ENCODE data around the gene GSC2. TPM values are rescaled to one million over a fixed set of nuclear protein-coding genes. Genes with fewer than 3 reads are reported as not detected.

The GSC2 gene
- total RNA-seq, 3 donors from 2014 or later: not detected

- no peaks in the 10 kb centered on the region for H3K27me3 ChIP-seq
- H3K9me3 ChIP-seq: no peaks in the 10 kb centered on the region
- no peak for TF ChIP-seq POLR2AphosphoS5 (IDR thresholded peaks at IDR 0.05)
- intact Hi-C loops (cut with DNase I; ENCODE audit: low total_unique reads): no loop called here
- H3K36me3 ChIP-seq: no peaks in the 10 kb centered on the region
- no peak overlapping the region for H3K27ac ChIP-seq
- H3K4me1 ChIP-seq: no peaks in the 10 kb centered on the region
- no peak overlapping the region for H3K4me3 ChIP-seq
- DNase-seq (ENCODE audit: low spot score in 2 of 2): no peak
Observed at GRCh38 chr22:19127329-19128008, 22.6 kb downstream of the GSC2 start.

- no peak for TF ChIP-seq POLR2A (IDR thresholded peaks at IDR 0.05)
- no peak for TF ChIP-seq CTCF (IDR thresholded peaks at IDR 0.05)
- no peak for TF ChIP-seq POLR2AphosphoS5 (IDR thresholded peaks at IDR 0.05)
- Histone ChIP-seq H3K4me1 (no peaks in the 10 kb centered on the region), H3K27me3 (no peaks in the 10 kb centered on the region), H3K4me3 (no peak overlapping the region), H3K27ac (no peak overlapping the region), H3K9me3 (no peaks in the 10 kb centered on the region), H3K36me3 (no peaks in the 10 kb centered on the region)
- DNase-seq (ENCODE audit: low spot score in 2 of 2): no peak
- intact Hi-C loops (cut with DNase I; ENCODE audit: low total_unique reads): no loop called here
Observed at GRCh38 chr22:19126309-19127273, 23.5 kb downstream of the GSC2 start.

GRCh38 chr22:19125474-19126308 lies 24.4 kb downstream of the GSC2 start:
- H3K27ac ChIP-seq: no peak overlapping the region
- DNase-seq (ENCODE audit: low spot score in 2 of 2): no peak
- H3K4me1 ChIP-seq: peaks cover 0 to 3% of the 10 kb centered on the region in 2 donors
- H3K36me3 ChIP-seq: no peaks in the 10 kb centered on the region
- H3K4me3 ChIP-seq: no peak overlapping the region
- no peaks in the 10 kb centered on the region for H3K9me3 ChIP-seq
- TF ChIP-seq POLR2AphosphoS5 (IDR thresholded peaks at IDR 0.05) (no peak), POLR2A (IDR thresholded peaks at IDR 0.05) (no peak), CTCF (IDR thresholded peaks at IDR 0.05) (no peak)
- intact Hi-C loops (cut with DNase I; ENCODE audit: low total_unique reads): no loop called here
- no peaks in the 10 kb centered on the region for H3K27me3 ChIP-seq

GRCh38 chr22:19125011-19125410 lies 25.1 kb downstream of the GSC2 start:
- Histone ChIP-seq H3K9me3 (no peaks in the 10 kb centered on the region), H3K4me3 (no peak overlapping the region)
- intact Hi-C loops (cut with DNase I; ENCODE audit: low total_unique reads): no loop called here

More at GRCh38 chr22:19125011-19125410, 25.1 kb downstream of the GSC2 start:
- Histone ChIP-seq H3K27me3 (no peaks in the 10 kb centered on the region), H3K27ac (no peak overlapping the region), H3K4me1 (peaks cover 0 to 10% of the 10 kb centered on the region in 2 donors), H3K36me3 (no peaks in the 10 kb centered on the region)
- TF ChIP-seq POLR2A (IDR thresholded peaks at IDR 0.05) (no peak), CTCF (IDR thresholded peaks at IDR 0.05) (no peak), POLR2AphosphoS5 (IDR thresholded peaks at IDR 0.05) (no peak)
- DNase-seq (ENCODE audit: low spot score in 2 of 2): no peak
